HepG2 (cell line): ENCODE data around the gene YJEFN3. TPM values are rescaled to one million over a fixed set of nuclear protein-coding genes. Genes with fewer than 3 reads are reported as not detected.

Experiments
- EEA1 ChIP-seq: sonication (generic); formaldehyde crosslinking; IDR thresholded peaks from 2 replicates; pipeline ENCODE4 v1.5.1; 2020; ENCODE audit warnings: mild to moderate bottlenecking, missing genetic modification reagents, borderline replicate concordance
- FOSL1 ChIP-seq: sonication (generic); formaldehyde crosslinking; IDR thresholded peaks from 2 replicates; pipeline ENCODE4 v1.9.0; 2021; ENCODE audit warnings: missing genetic modification reagents, borderline replicate concordance
- GTF2F1 ChIP-seq: fragments of 150-350 bp; IDR thresholded peaks from 2 replicates; pipeline ENCODE4 v1.6.1; 2014; ENCODE audit warnings: low read length
- HOXA5 ChIP-seq: sonication (generic); formaldehyde crosslinking; IDR thresholded peaks from 2 replicates; pipeline ENCODE4 v1.4.0; 2020; ENCODE audit warnings: missing genetic modification reagents
- KLF12 ChIP-seq: sonication (generic); formaldehyde crosslinking; IDR thresholded peaks from 2 replicates; pipeline ENCODE4 v1.4.0; 2020; ENCODE audit warnings: missing genetic modification reagents, borderline replicate concordance
- NFATC3 ChIP-seq: sonication (generic); formaldehyde crosslinking; IDR thresholded peaks from 2 replicates; pipeline ENCODE4 v1.5.1; 2020; ENCODE audit warnings: mild to moderate bottlenecking, missing genetic modification reagents
- TEAD3 ChIP-seq: optimal IDR thresholded peaks from 2 replicates; pipeline ENCODE3; 2016; ENCODE audit warnings: borderline replicate concordance
- ZEB1 ChIP-seq: IDR thresholded peaks from 2 replicates; pipeline ENCODE4 v1.6.1; 2012; ENCODE audit warnings: mild to moderate bottlenecking, low read depth, inconsistent platforms; ENCODE audit not compliant: insufficient replicate concordance
- ZMYM3 ChIP-seq: sonication (generic); formaldehyde crosslinking; IDR thresholded peaks from 2 replicates; pipeline ENCODE4 v1.5.1; 2020; ENCODE audit warnings: mild to moderate bottlenecking, missing genetic modification reagents
- ZNF12 ChIP-seq: sonication (generic); formaldehyde crosslinking; IDR thresholded peaks from 2 replicates; pipeline ENCODE4 v1.5.0; 2020; ENCODE audit warnings: missing genetic modification reagents
- ZNF142 ChIP-seq: sonication (generic); formaldehyde crosslinking; IDR thresholded peaks from 2 replicates; pipeline ENCODE4 v1.4.0; 2020; ENCODE audit warnings: missing genetic modification reagents
- ZNF224 ChIP-seq: sonication (generic); formaldehyde crosslinking; IDR thresholded peaks from 2 replicates; pipeline ENCODE4 v1.5.0; 2020; ENCODE audit warnings: mild to moderate bottlenecking, missing genetic modification reagents
- ZNF232 ChIP-seq: sonication (generic); formaldehyde crosslinking; IDR thresholded peaks from 2 replicates; pipeline ENCODE4 v1.4.0; 2020; ENCODE audit warnings: missing genetic modification reagents, borderline replicate concordance
- ZNF441 ChIP-seq: sonication (generic); formaldehyde crosslinking; IDR thresholded peaks from 2 replicates; pipeline ENCODE4 v1.7.0; 2021; ENCODE audit warnings: missing genetic modification reagents, borderline replicate concordance
- ZNF546 ChIP-seq: sonication (generic); formaldehyde crosslinking; conservative IDR thresholded peaks from 2 replicates; pipeline ENCODE4 v1.8.1; 2023; ENCODE audit warnings: mild to moderate bottlenecking, missing genetic modification reagents
- ZNF768 ChIP-seq: sonication (generic); formaldehyde crosslinking; IDR thresholded peaks from 2 replicates; pipeline ENCODE4 v1.4.0; 2020; ENCODE audit warnings: missing genetic modification reagents
- polyA plus RNA-seq, 8 experiments: library from polyadenylated mRNA; depleted of rRNA in 3 of 8; stranded (reverse) in 7 of 8; unstranded in 1 of 8; fragments of >200 nt; fragmentation: Illumina TruSeq in 4 of 8; extraction: Trizol in 4 of 8; gene quantifications; 2 replicates each; pipeline versions ENCODE4 v1.2.1 to v1.2.3, GENCODE V29; 2011 to 2016; ENCODE audit warnings: low read depth in 4 of 8, missing spikeins in 1 of 8, mixed read lengths in 1 of 8; ENCODE audit not compliant: insufficient read depth in 1 of 8
- total RNA-seq, 5 experiments: library from RNA; depleted of rRNA; stranded (reverse); fragments of >200 nt; fragmentation: Illumina TruSeq; extraction: Trizol; gene quantifications; 2 replicates each; pipeline ENCODE4 v1.2.3, GENCODE V29; 2016; ENCODE audit warnings: low read depth in 1 of 5
- TF ChIP-seq, protein P1 (sequence below): fragments of 450-650 bp; IDR thresholded peaks from 2 replicates; pipeline ENCODE4 v1.6.1; 2016
- TF ChIP-seq, protein P2 (sequence below): sonication (generic); formaldehyde crosslinking; IDR thresholded peaks from 2 replicates; pipeline ENCODE4 v1.5.0; 2020; ENCODE audit warnings: missing genetic modification reagents
- TF ChIP-seq, protein P3 (sequence below): IDR thresholded peaks from 2 replicates; pipeline ENCODE4 v1.6.1; 2012; ENCODE audit warnings: low read depth, low read length, improper control_type of control experiment

YJEFN3 gene
- total and polyA plus RNA-seq, 2 of the 13 experiments (the other 11 are each of a cell fraction or from before 2014, with no cell fraction given): 0.89 to 4.0 TPM

DNA sequence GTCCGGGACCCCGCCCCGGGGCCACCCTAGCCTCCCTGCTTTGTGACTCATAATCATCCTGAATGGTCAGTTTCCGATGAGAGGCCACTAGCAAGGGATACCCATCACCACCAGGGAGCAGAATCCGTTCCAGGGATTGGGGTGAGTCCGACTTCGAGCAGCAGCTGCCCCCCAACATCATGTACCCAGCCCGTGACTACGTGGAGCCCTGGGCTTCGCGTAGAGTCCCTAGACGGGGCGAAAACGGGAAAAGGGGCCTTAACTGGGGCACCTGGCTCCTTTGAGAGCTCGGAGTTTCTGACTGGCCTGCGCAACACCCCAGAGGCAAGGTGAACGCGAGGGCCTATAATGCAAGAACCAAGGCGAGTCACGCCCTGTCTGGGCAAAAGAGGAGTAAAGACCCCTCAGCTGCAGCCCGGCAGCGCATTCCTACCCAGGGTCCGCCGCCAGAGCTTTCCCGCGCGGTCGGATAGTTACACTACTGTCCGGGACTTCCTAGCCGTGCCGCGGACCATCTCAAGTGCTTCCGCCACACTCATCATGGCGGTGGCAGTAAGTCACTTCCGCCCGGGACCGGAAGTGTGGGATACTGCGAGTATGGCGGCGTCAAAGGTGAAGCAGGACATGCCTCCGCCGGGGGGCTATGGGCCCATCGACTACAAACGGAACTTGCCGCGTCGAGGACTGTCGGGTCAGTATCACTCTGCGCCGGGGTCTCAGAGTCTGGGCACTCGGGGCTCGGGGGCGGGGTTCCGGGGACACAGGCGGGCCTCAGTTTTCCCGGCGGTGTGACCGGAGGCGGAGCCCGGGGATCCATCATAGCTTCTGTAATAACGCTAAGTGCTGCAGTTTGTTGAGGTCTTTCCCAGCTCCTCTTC lies 12.8 kb upstream of the YJEFN3 start, which contains the start of gene NDUFA13 (continued):
- TF ChIP-seq, protein P1, sequence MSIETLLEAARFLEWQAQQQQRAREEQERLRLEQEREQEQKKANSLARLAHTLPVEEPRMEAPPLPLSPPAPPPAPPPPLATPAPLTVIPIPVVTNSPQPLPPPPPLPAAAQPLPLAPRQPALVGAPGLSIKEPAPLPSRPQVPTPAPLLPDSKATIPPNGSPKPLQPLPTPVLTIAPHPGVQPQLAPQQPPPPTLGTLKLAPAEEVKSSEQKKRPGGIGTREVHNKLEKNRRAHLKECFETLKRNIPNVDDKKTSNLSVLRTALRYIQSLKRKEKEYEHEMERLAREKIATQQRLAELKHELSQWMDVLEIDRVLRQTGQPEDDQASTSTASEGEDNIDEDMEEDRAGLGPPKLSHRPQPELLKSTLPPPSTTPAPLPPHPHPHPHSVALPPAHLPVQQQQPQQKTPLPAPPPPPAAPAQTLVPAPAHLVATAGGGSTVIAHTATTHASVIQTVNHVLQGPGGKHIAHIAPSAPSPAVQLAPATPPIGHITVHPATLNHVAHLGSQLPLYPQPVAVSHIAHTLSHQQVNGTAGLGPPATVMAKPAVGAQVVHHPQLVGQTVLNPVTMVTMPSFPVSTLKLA: no peak
- TF ChIP-seq ZNF224 (CRISPR knock-in tag) (peak; percentile 70; the same call in 1 of the 2 replicates), ZNF768 (CRISPR knock-in tag) (no peak), HOXA5 (CRISPR knock-in tag) (peak; percentile 73; the same call in 1 of the 2 replicates), ZEB1 (peak; percentile 57), TEAD3 (peak; percentile 20), EEA1 (CRISPR knock-in tag) (no peak), ZMYM3 (peak; percentile 39; the same call in 1 of the 2 replicates), ZNF142 (CRISPR knock-in tag) (peak; percentile 71; the same call in 1 of the 2 replicates), KLF12 (CRISPR knock-in tag) (peak; percentile 66; the same call in 1 of the 2 replicates), GTF2F1 (no peak), ZNF546 (CRISPR knock-in tag) (no peak), NFATC3 (0 out of 2 replicates have a peak, but pooled peaks have one; percentile 38), FOSL1 (0 out of 2 replicates have a peak, but pooled peaks have one; percentile 19), ZNF441 (peak; percentile 64), ZNF232 (peak; percentile 67; the same call in 1 of the 2 replicates), ZNF12 (peak; percentile 46; the same call in 1 of the 2 replicates)
- TF ChIP-seq, protein P2, sequence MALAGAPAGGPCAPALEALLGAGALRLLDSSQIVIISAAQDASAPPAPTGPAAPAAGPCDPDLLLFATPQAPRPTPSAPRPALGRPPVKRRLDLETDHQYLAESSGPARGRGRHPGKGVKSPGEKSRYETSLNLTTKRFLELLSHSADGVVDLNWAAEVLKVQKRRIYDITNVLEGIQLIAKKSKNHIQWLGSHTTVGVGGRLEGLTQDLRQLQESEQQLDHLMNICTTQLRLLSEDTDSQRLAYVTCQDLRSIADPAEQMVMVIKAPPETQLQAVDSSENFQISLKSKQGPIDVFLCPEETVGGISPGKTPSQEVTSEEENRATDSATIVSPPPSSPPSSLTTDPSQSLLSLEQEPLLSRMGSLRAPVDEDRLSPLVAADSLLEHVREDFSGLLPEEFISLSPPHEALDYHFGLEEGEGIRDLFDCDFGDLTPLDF (CRISPR knock-in tag): peak; percentile 89
- TF ChIP-seq, protein P3, sequence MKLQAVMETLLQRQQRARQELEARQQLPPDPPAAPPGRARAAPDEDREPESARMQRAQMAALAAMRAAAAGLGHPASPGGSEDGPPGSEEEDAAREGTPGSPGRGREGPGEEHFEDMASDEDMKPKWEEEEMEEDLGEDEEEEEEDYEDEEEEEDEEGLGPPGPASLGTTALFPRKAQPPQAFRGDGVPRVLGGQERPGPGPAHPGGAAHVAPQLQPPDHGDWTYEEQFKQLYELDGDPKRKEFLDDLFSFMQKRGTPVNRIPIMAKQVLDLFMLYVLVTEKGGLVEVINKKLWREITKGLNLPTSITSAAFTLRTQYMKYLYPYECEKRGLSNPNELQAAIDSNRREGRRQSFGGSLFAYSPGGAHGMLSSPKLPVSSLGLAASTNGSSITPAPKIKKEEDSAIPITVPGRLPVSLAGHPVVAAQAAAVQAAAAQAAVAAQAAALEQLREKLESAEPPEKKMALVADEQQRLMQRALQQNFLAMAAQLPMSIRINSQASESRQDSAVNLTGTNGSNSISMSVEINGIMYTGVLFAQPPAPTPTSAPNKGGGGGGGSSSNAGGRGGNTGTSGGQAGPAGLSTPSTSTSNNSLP: no peak
